T-helper 2 cell (primary cell): ENCODE data around the gene RNF166.

Experiments used
- DNase-seq, 5 experiments: peaks; one replicate each; pipeline versions ENCODE4 v3.0.0 to v3.0.0-alpha.2; 2012 to 2022

Gene RNF166

GRCh38 chr16:88650749-88651275 lies 55.4 kb downstream of the RNF166 start, which contains the start of gene CYBA:
Gene CYBA, minus strand, starts transcription at chr16:88651053. Its CDS starts 40 bp downstream, at chr16:88651013.
- DNase-seq: peak; percentile 59 to 91 (median 75)

- peak in 2 of 5 experiments; percentile 38 to 52 for DNase-seq
Measured at GRCh38 chr16:88649924-88650748, 56.1 kb downstream of the RNF166 start.

- no peak for DNase-seq
Measured at GRCh38 chr16:88649195-88649923, 56.8 kb downstream of the RNF166 start.

GRCh38 chr16:88647178-88648070 lies 58.8 kb downstream of the RNF166 start:
- no peak for DNase-seq
